ENCODE data around the gene ALK.

The ALK gene

DNA sequence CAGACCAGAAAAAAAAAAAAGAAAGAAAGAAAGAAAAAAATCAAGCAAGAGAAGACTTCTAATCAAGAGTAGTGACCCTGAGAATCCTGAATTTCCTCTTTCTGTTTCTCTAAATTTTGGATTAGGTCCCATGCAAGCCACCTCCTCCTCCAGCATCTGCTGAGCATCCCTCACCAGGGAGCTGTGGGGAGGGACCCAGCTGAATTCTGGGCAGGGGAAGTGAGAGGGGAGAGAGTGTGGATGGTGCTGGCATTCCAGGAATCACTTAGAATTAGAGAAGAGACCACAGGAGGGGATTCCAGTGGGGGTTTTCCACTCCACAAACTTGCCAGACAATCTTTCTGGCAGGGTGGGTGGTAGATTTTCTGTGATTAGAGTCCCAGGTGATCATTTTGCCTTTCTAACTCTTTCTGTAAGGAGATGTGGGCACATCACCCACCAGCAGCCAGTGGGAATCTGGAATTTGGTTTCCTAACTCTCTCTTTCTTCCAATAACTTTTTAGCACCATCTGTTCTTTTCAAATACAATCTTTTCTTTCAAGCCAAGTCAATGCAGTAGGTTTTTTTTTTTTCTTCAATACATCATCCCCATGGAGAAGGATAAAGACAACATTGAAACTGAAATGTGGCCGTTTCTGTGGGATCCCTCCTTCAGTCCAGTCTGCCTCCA is 526.9 kb downstream of the ALK start:
- no peak for DNase-seq

- no peak for DNase-seq
Measured at GRCh38 chr2:29393676-29394075, 527.7 kb downstream of the ALK start.

GRCh38 chr2:29392774-29393173 is 528.6 kb downstream of the ALK start:
- DNase-seq: no peak

DNA sequence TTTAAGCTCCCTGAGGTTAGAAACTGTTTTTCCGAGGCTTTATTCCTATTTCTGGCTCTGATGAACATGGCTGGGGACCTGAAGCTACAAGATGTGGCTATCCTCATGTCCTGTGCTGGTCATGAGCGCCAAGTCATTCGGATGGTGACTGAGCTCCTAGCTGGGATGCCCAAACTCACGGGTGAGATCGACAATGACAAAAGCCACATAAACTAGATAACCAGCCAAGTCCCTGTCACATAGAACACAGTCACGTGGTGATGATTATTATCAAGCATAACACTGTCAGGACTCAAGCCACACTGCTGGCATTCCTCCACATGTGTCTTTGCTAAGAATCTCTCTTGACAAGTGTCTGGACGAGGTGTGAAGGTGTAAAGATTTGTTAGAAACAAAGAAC is 531.2 kb downstream of the ALK start:
- DNase-seq: no peak

DNA sequence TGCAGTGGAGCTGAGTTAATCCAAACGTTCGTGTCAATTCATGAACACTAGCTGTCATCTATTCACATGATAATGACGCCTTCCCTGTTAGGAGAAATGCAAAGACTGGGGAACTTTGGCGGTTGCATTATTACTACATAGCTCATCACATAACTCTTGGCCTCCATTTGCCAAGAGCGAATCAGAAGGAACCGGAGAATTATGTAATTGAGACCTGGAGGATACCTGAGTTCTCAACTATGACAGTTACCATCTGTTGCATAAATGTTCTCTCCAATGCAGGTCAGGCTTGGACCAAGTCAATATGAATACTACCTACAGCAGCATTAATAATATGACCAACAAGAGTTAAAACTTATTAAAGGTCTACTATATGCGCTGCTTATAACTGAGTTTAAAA is 531.7 kb downstream of the ALK start:
- no peak for DNase-seq

DNA sequence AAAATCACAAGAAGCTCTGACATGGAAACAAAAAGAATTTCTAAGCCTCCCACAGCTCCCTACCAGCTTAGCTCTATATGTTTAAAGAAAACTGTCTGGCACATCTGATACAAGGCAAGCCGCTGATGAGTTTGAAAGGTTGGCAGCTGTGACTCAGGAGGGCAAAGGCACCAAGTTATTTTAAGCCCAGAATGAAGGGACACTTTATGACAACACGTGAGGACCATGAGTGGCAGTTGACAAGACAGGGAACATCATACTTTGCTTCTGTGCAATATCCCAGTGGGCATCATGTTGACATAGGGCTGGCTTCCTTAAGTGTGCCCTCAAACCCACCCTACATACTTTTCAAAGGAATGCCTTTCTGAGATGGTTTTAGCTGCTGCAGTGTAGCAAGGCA is 533.3 kb downstream of the ALK start:
- no peak for DNase-seq

- DNase-seq: no peak
Measured at GRCh38 chr2:29382486-29382885, 538.9 kb downstream of the ALK start.

- DNase-seq: no peak
Measured at GRCh38 chr2:29377788-29378187, 543.6 kb downstream of the ALK start.

DNA sequence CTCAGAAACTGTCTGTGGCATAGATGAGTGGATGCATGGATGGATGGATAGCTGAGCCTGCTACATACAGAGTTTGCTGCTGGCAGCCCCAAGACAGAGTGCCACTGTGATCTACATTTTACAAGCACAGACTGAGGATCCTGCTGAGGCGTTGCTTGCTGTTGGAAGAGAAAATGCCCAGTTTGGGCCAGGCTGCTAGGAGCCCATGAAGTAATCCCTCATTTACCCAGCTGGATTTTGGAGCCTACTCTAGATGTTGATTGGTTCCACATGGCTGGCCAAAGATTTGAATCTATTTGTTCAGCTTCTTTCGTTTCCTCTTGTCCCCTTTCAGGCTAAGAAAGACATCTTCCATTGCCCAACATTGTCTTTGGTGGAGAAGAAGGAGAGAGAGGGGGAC is 544.8 kb downstream of the ALK start:
- DNase-seq: no peak

DNA sequence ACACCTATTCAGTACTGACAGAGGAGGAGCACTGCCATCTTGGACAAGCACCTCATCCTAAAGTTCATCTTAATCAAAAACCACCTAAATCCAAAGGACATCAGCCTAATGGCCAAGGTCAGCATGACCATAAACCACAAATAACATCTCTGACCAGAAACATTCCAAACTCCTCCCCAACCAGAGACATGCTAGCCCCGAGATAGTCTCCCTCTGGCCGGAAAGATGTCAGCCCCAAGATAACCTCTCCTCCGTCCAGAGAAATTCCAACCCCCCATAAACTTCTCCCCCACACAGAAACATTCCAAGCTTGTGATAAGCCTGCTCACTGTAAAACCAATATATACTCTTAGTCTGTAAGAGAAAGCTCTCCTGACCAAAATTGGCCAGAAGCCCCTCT is 545.5 kb downstream of the ALK start:
- no peak for DNase-seq

DNA sequence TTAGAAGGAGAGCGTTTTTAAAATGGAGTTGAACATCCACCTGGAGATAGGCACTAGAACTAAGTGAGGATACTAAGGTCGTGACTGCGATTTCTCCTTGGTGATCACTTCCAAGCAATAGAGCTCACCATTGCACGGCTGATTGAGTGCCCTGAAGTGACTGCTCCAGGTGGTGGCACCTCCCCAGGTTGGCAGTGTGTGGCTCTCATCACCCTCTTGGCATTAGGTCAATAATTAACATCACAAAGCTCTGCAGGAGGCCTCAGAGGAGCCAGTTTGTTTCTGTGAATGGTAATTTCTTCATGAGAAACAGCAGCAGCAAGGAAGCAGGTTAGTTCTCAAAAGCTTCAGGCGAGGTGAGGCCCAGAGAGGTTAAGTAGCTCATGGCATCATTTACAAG is 546.6 kb downstream of the ALK start:
- DNase-seq: no peak

DNA sequence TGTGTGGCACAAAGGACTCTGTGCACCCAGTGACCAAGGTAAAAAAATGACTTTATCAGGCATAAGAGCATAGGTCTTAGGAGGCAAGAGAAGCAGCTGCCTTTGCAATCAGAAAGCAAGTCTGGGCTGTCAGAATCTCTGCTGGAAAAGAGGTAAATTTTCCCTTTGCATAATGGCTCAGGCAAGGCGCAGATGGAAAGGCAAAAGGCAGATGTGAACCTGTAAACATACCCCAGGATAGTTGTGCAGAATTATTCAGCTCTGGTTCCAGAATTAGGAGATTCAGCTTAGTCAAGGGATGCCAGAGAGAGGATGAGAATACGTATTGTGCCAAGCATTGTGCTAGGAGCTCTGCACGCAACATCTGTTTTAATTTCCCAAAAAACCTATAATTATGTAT is 547.5 kb downstream of the ALK start:
- no peak for DNase-seq

GRCh38 chr2:29372185-29372584 is 549.2 kb downstream of the ALK start:
- DNase-seq: no peak

GRCh38 chr2:29370581-29371125 is 550.7 kb downstream of the ALK start:
- DNase-seq: no peak

DNA sequence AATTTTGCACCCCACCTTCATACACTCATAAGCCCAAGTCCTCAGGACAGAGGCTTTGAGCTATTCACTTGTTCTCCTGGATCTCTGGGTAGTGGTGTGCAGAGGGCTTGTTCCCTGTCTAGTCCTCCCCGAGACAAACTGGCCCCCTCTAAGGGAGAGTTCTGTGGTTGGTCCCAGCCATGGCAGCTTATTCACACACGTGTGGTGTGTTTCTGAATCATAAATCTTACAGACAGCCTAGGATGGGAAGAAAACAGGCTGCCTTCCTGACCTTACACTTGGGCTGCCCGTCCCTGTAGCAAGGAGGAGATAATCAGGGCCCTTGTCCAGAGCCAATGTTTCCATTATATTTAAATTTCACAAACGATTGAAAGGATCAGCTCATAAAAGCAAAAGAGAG is 551.2 kb downstream of the ALK start:
- DNase-seq: no peak

DNA sequence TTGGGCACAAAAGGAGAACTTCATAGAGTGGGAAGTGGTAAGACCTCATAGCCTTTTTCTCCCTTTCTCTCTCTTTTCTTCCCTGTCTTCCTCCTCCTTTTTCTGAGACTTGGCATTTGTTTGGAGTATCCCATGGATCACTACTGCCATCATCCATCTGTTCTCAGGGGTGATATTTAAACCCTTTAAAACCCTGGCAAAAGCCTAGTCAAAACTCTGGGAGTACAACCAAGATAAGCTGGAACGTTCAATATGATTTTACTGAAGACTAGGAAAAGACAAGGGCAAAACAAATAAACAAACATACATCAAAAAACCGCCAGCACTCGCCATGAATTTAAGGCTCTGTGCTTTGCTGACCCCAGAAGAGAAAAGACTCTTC is 552.7 kb downstream of the ALK start:
- no peak for DNase-seq

GRCh38 chr2:29367986-29368658 is 553.3 kb downstream of the ALK start:
- no peak for DNase-seq

- DNase-seq: no peak
Measured at GRCh38 chr2:29363111-29363510, 558.3 kb downstream of the ALK start.

DNA sequence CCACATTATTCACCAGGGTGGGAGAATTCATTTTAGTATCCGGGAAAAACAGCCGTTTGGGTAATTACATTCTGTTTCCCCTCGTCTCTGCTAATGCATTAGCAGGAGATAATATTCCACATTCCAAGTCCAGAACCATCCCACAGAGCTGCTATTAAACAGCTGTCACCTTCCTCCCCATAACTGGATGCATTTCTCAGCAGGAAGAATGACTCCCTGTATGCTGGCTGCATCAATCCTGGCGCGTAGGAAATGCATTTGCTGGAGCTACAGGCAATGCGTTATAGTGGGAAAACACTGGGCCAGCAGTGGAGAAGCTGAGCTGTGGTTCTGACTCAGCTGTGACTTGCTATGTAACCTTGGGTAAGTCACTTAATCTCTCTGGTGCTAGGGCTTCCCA is 560.2 kb downstream of the ALK start:
- no peak for DNase-seq

DNA sequence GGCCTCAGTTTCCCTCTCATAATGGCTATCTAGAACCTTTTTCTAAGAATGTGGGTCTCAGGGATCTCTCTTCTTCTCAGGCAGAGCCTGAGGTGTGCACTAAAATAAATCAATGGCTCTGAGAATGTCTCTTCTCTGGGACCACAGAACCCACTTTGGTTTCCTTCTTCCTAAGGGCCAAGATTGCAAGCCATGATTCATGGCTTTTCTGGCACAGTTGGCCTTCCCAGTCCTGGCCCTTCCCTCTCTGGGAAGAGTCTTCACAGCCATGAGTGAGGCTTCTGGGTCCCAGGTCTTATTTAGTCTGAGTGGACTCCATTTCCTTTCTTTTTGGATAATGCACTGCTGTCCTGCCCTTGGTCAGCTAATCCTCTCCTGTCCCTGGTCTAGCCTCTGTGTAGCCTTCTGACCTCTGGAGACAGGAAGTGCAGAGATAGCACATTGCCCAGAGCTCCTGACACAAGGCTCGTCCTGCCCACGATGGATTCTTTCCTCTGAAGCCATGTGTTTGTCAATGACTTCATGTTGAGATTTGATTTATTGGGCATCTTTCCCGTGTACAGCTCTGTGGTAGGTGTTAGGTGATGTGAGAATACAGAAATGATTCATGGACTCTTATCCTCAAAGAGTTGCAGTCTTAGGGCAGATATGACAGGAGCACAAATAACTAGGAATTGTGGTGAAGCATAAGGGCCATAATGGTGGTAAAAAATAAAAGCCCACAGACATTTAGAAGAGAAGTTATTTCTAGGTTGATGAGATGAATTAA is 561.2 kb downstream of the ALK start:
- DNase-seq: no peak

- no peak for DNase-seq
Measured at GRCh38 chr2:29353403-29353991, 567.9 kb downstream of the ALK start.

DNA sequence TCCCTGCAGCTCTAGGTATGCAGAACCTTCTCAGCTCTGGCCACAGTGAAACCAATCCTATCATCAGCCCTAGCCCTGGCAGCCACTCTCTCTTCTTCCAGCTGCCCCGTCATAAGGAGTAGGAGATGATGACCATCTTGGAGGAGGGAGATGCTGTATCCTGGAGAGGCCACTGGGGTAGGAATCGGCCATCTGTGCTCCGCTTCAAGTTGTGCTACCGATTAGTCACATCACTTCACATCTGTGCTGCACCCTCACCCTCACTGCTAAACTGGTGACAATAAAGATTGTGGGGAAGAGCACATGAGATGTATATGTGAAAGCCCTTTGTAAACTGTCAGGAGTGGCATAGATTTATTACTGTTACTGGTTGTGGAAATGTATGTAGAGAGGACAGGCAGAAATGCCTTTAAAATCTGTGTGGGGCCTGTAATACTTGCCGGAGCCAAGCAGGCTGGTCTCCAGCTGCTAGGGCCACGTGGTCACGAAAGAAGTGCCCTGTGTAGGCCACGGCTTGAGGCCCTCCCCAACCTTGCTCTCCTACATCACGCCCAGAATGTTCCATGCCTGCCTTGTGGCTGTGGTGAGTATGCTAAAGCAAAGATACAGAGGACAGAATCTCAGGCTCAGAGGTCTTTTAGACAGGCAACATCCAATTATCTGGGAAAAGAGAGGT is 569.3 kb downstream of the ALK start:
- DNase-seq: no peak

DNA sequence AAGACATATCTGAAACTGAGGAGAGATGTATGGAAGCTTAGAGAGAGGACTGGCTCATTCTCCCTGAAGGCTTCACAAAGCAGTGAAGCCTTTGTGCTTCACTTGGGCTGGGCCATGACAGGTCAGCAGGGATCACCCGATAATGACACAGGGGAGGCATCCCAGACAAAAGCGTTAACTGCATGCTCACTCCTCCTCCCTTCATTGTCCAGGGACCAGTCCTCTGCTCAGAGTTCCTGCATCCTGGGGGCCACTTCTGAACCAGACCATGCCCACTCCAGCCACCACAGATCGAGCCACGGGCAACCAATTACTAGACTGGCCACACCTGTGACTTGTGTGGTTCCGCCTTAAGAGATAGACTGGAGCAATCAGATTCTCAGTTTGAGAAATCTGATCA is 570.1 kb downstream of the ALK start:
- no peak for DNase-seq
